ENCODE measurements around the gene RIMBP2. TPM values are rescaled to one million over a fixed set of nuclear protein-coding genes. Genes with fewer than 3 reads are reported as not detected.

RIMBP2 gene
- total and polyA plus RNA-seq, 2 experiments from 2014 or later = 0.31 to 0.37 TPM

DNA sequence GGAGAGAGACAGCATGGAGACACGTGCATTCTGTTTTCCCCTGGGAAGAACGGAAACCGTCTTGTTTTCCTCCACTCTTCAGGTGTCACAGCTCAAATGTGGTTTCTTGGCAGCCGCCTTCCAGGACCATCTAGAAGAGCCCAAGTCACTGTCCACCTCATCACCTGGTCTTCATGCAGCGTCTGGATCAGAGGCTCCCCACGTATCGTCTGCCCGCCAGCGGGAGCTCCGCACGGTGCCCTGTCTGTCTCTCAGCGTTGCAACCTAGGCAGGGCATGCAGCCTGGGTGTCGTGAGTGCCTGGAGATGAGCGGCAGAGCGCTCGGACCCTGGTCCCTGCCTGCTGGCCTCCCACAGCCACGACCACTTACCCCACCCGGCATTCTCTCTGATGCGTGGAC lies 260.9 kb downstream of the RIMBP2 start:
- H2AFZ ChIP-seq = no peak overlapping the region
- H3K9me2 ChIP-seq (ENCODE audit: insufficient read depth) = no peaks in the 10 kb centered on the region
- H3K4me2 ChIP-seq = no peak overlapping the region
- no peaks in the 10 kb centered on the region for H3K4me1 ChIP-seq (ENCODE audit: insufficient read depth)
- peaks cover 4% of the 10 kb centered on the region for H3K27me3 Mint-ChIP-seq (ENCODE audit: insufficient read depth, low read depth, poor library complexity)
- H3K36me3 ChIP-seq (ENCODE audit: insufficient read depth) = no peaks in the 10 kb centered on the region
- no peak overlapping the region for H3K27ac ChIP-seq (ENCODE audit: low read depth)
- no peaks in the 10 kb centered on the region for H3K27me3 ChIP-seq (ENCODE audit: insufficient read depth)
- no peak for DNase-seq (ENCODE audit: low spot score)
- H3K4me3 ChIP-seq = no peak overlapping the region
- no peak overlapping the region for H3K27ac Mint-ChIP-seq
- H3K79me2 ChIP-seq (replicated peaks; ENCODE audit: insufficient read depth) = no peaks in the 10 kb centered on the region
- H3K4me3 Mint-ChIP-seq = no peak overlapping the region
- no peaks in the 10 kb centered on the region for H4K20me1 ChIP-seq (replicated peaks; ENCODE audit: insufficient read depth)
- TF ChIP-seq REST (IDR thresholded peaks at IDR 0.05; ENCODE audit: unreplicated experiment) (no peak), NANOG (IDR thresholded peaks at IDR 0.05; ENCODE audit: borderline replicate concordance) (no peak), ZNF114 (CRISPR knock-in tag; IDR thresholded peaks at IDR 0.05) (no peak), POLR2AphosphoS5 (IDR thresholded peaks at IDR 0.05; ENCODE audit: low read depth) (no peak), ZNF462 (CRISPR knock-in tag; IDR thresholded peaks at IDR 0.05) (no peak), CTCF (conservative IDR thresholded peaks at IDR 0.05; ENCODE audit: low read depth in 2 of 2) (no peak), STAT1 (IDR thresholded peaks at IDR 0.05; ENCODE audit: unreplicated experiment) (no peak)
- H3K36me3 Mint-ChIP-seq (ENCODE audit: low read depth) = peaks cover 23% of the 10 kb centered on the region
- ATAC-seq = no peak
- peaks cover 91% of the 10 kb centered on the region for H3K9me3 Mint-ChIP-seq
- H3K4me1 Mint-ChIP-seq = no peaks in the 10 kb centered on the region
- H3F3A ChIP-seq (replicated peaks; ENCODE audit: low read depth) = no peaks in the 10 kb centered on the region
